ENCODE measurements around the gene DBF4.
"Not testable (repeated sequence)": the region's sequence is repeated elsewhere in the genome, so short reads cannot be mapped to it uniquely, and the experiment has no call there.

DBF4 gene

DNA sequence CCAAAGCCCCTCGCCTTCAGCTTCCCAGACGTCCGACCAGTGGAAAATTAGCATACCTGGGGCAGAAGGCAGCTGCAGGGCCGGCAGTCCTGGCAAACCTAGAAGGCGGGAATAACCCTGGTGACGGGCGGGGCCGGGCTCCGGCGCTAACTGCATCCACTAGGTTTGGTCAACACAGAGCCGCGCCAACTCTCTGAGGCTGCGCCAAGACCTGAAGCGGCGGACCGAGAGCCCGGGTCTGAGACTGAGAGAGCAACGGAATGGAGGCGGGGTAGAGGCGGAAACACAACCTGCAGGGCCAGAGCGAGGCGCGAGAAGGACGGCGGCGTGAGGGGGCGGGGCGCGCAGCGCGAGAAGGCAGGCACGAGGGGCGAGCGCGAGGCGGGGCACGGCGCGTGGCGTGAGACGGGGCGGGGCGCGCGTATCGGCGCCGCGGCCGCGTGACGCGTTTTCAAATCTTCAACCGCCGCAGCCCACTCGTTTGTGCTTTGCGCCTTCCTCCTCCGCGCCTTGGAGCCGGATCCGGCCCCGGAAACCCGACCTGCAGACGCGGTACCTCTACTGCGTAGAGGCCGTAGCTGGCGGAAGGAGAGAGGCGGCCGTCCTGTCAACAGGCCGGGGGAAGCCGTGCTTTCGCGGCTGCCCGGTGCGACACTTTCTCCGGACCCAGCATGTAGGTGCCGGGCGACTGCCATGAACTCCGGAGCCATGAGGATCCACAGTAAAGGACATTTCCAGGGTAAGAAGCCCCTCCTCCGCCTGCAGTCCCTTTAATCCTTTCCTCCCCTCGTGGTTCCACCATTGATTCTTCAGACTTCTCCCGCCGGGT is at the start of gene DBF4, which contains the start of gene SLC25A40:
DBF4 (plus strand) TSS at position 454 of the 829 bp plus-strand sequence; CDS start at position 694, 240 bp downstream.
SLC25A40 (minus strand) TSS at position 321 of the 829 bp plus-strand sequence. CDS start 17,633 bp downstream, outside the sequence.
- DNase-seq (ENCODE audit: low read depth): peak; percentile 73

- DNase-seq (ENCODE audit: low read depth): not testable (repeated sequence)
Observed at GRCh38 chr7:87828383-87828782, 47.9 kb upstream of the DBF4 start.

DNA sequence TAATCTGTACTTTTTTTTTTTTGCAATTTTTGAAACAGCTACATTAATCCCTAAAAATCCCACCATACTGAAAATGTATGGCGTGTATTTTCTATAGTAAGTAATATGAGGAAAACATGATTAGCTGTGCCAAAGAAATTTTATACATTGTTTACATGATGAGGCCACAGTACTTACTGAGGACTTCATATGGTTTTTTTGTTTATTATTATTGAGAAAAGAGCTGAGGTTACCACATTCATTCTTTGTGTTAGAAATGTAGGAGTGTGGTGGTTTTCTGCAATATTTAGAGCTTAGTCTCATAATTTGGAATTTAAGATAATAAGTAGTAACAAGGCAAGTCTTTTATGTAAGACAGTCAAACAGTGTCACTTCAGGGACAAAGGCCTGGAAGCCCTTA is 45.2 kb upstream of the DBF4 start:
- DNase-seq (ENCODE audit: low read depth): no peak

DNA sequence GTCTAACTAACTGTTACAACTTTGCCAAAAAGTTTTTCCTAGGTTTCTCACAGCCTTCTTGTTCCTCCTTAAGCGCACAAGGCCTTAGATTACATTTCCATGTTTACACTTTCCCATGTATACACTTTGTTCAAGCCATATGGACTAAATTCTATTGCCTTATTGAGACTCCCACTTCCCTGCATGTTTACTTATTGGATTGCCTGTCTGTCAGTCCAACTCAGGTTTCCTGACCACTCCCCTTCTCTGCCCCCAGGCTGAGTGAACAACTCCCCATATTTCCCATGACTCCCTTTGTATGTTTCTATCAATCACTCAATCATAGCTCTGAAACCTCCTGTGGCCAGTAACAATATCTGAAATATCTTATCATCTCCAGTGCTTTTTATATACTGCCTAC is 43.2 kb upstream of the DBF4 start:
- no peak for DNase-seq (ENCODE audit: low read depth)

GRCh38 chr7:87837597-87837996 is 38.7 kb upstream of the DBF4 start:
- DNase-seq (ENCODE audit: low read depth): no peak

- DNase-seq (ENCODE audit: low read depth): no peak
Observed at GRCh38 chr7:87850836-87851593, 25.3 kb upstream of the DBF4 start.

DNA sequence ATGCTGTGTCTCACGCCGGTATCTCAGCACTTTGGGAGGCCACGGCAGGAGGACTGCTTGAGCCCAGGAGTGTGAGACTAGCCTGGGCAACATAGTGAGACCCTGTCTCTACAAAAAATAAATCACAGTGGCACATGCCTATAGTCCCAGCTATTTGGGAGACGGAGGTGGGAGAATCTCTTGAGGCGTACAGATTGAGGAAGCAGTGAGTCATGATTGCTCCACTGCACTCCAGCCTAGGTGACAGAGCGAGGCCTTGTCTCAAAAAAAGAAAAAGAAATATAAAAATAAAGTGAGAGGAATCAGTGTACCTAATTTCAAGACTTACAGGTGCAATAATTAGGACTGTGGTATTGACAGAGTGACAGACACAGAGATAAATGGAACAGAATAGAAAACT is 24.0 kb upstream of the DBF4 start:
- DNase-seq (ENCODE audit: low read depth): no peak

DNA sequence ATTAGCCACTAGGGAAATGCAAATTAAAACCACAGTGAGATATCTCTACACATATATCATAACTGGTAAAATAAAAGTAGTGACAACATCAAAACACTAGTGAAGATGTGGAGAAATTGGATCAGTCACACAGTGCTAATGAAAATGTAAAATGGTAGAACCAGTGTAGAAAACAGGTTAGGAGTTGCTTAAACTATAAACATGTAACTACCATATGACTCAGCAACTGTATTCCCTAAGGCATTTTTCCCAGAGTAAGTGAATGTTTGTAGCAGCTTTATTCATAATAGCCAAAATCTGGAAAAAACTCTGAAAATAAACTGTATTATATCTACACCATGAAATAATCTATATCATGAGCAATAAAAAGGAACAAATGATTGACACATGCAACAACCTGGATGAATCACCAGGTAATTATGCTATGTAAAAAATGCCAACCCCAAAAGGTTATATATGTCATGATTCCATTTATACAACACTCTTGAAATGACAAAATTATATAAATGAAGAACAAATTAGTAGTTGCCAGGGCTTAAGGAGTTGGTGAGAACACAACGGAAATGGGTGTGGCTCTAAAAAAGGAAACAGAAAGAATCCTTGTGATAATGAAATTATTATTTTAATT is 22.9 kb upstream of the DBF4 start:
- no peak for DNase-seq (ENCODE audit: low read depth)

GRCh38 chr7:87858417-87859100 is 17.7 kb upstream of the DBF4 start:
- DNase-seq (ENCODE audit: low read depth): no peak

DNA sequence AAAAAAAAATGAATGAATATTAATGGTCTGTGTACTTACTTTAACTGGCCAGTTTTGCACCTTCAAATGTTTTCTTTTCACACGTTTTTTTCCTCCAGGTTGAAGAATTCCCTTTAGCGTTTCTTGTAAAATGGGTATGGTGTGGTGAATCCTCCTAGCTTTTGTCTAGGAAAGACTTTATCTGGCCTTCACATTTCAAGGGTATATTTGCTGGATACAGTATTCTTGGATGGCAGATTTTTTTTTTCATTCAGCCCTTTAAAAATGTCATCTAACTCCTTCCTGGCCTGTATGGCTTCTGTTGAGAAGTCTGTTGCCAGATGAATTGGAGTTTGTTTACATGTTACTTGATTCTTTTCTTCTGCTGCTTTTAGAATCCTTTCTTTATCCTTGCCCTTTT is 10.2 kb upstream of the DBF4 start:
- DNase-seq (ENCODE audit: low read depth): no peak

DNA sequence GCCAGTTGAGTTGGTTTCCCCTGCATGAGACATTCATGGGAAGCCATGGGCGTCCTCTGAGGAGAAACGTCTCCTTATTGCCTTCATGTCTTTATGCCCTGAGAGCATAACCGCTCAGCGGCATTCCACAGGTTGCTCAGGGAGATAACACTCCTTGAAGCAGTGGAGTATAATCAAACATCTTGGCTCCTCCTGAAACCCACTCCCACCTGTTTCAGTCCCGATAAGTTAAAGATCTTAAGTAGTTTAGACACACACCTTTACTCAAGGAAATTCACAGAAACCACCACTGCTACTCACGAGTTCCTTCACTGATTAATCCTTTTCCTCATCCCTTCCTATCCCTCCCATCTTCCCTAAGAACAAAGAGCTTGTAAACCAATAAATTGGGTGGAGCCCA is 9.8 kb upstream of the DBF4 start:
- not testable (repeated sequence) for DNase-seq (ENCODE audit: low read depth)

- DNase-seq (ENCODE audit: low read depth): no peak
Observed at GRCh38 chr7:87870471-87870870, 5.8 kb upstream of the DBF4 start.

DNA sequence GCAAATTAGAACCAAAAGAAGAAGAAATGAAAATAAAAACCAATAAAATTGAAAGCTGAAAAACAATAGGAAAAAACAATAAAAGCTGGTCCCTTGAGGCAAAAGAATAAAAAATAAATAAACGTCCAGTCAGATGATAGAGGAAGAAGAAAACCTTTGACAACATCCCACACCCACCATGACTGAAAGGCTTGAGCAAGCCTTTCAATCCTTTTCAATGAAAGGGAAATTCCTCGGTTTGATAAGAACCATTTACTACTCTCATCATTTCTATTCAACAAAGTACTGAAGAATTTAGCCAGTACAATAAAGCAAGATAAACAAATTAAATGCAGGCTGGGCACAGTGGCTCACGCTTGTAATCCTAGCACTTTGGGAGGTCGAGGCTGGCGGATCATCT is 3.9 kb upstream of the DBF4 start:
- no peak for DNase-seq (ENCODE audit: low read depth)

GRCh38 chr7:87873328-87873727 is 3.0 kb upstream of the DBF4 start:
- DNase-seq (ENCODE audit: low read depth): not testable (repeated sequence)

DNA sequence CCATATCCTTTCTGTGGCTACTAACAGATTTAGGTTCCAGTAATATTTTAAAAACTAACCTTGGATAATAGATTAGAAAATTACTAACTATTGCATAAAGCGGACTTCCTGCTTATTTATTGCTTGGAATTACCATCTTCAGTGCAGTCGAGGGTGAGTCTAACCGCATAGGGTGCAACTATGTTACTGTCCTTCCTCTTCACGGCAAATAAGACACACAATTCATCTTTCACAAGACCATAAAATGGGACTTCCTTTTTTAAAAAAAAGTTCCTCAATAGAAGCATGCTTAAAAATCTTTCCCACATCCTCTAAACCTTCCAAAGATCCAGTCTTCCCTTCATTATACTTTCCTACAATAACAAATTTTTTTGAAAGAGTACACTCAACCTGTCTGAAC is 2.2 kb upstream of the DBF4 start:
- peak; percentile 58 for DNase-seq (ENCODE audit: low read depth)

GRCh38 chr7:87875151-87876039 is 898 bp upstream of the DBF4 start:
- no peak for DNase-seq (ENCODE audit: low read depth)

DNA sequence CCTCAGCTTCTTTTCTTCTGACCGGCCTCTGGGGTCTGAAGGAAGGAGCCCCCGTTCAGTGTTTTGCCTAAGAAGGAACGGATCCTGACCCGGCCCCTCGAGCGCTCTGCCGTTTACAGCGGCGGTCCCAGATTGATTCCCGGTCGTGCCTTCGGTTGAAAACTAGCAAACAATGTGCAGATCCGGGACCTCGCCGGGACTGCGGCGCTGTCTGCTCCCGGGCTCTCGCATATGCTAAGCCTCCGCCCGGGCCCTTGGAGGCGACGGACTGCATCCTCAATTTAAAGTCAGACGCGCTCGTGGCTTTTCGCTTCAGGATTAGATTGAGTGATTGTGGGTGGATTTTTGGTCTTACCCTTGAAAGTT is 559 bp downstream of the DBF4 start:
- DNase-seq (ENCODE audit: low read depth): no peak

DNA sequence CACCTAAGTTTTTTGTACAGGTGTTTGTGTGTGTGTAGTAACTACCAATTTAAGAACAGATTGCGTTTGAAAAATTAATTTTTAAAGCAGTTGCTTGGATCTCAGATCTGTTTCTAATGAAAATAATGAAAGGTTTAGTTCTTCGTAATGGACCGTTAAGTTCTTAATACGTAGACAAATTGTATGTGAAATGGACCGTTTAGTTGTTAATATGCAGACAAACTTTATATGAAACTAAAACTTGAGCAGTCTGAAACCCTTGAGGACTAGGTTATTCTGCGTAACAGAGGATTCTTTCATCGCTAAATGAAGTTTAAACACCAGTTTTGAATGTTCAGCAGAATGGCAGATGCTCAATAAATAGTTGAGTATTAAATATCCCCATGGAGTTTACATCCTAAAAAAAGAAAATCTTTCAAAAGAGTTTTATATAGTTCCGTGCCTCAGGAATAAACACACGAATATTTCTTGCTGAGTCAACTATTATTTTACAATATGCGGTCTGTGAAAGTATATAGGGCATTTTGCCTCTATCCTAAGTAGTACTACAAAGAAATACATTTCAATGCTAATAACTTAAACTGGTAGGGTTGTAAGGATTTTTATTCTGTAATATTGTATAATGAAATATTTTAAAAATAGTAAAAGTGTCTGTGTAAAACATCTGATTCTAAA is 1.2 kb downstream of the DBF4 start:
- no peak for DNase-seq (ENCODE audit: low read depth)

DNA sequence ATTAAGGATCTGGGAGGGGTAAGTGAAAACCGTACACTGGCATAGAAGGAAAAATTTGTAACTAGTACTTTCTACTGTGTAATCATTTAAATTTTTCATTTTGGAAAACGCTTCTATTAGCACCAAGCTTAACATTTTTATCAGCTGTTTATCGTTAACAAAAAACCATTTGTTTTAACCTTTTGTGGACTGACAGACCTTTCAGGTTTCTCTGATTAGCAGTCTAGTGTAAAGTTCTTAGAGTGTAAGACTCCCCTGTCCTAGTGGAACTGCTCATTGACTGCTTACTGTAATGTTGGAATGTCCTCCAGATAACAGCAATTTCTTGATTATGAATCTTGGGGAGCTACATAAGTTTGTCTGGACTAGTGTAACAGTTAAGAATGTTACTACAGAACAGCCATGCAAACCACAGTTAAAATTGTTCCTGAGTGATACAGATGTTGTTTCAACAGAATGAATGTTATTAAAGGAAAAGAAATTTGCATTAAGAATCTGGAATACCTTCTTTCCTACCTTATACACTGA is 2.0 kb downstream of the DBF4 start:
- no peak for DNase-seq (ENCODE audit: low read depth)

Data from CMK (cell line).